C1 segment of cervical spinal cord (tissue), 14 donors: ENCODE measurements around the gene DTX4.
"Not testable (repeated sequence)": the region's sequence is repeated elsewhere in the genome, so short reads cannot be mapped to it uniquely, and the experiment has no call there.

ENCODE experiments used
- DNase-seq, 14 donors: peaks; one replicate each; lab custom pipeline; 2025; lab: John Stamatoyannopoulos, UW

Gene DTX4

GRCh38 chr11:59171508-59172322 is at the start of gene DTX4:
Gene DTX4 (plus strand): TSS chr11:59172132. CDS start chr11:59172596, 464 bp downstream.
- peak; percentile 35 to 92 (median 85) for DNase-seq

- DNase-seq = peak in 12 of 14 donors; percentile 5 to 75 (median 52)
Observed at GRCh38 chr11:59135648-59136461, 36.1 kb upstream of the DTX4 start.

- DNase-seq = not testable (repeated sequence)
Observed at GRCh38 chr11:59136551-59136950, 35.4 kb upstream of the DTX4 start.

GRCh38 chr11:59137190-59137589 is 34.7 kb upstream of the DTX4 start:
- DNase-seq = no peak

GRCh38 chr11:59138643-59139042 is 33.3 kb upstream of the DTX4 start:
- no peak for DNase-seq

- no peak for DNase-seq
Observed at GRCh38 chr11:59141191-59141590, 30.7 kb upstream of the DTX4 start.

- no peak for DNase-seq
Observed at GRCh38 chr11:59141673-59142460, 30.1 kb upstream of the DTX4 start.

- DNase-seq = peak; percentile 32 to 89 (median 59)
Observed at GRCh38 chr11:59142530-59143507, 29.1 kb upstream of the DTX4 start, which contains the start of gene FAM111A. Gene FAM111A (plus strand): TSS chr11:59142856. CDS start chr11:59148873, 6,017 bp downstream.

GRCh38 chr11:59144096-59144495 is 27.8 kb upstream of the DTX4 start:
- peak in 2 of 14 donors; percentile 6 to 21 for DNase-seq

- peak in 10 of 14 donors; percentile 6 to 50 (median 31) for DNase-seq
Observed at GRCh38 chr11:59144579-59145345, 27.2 kb upstream of the DTX4 start.

GRCh38 chr11:59145534-59145933 is 26.4 kb upstream of the DTX4 start:
- DNase-seq = no peak

- no peak for DNase-seq
Observed at GRCh38 chr11:59151761-59152160, 20.2 kb upstream of the DTX4 start.

GRCh38 chr11:59152312-59152951 is 19.5 kb upstream of the DTX4 start:
- DNase-seq = no peak

GRCh38 chr11:59154610-59155009 is 17.3 kb upstream of the DTX4 start:
- no peak for DNase-seq

- DNase-seq = no peak
Observed at GRCh38 chr11:59157433-59157832, 14.5 kb upstream of the DTX4 start.

- DNase-seq = peak in 8 of 14 donors; percentile 3 to 24 (median 18)
Observed at GRCh38 chr11:59158206-59159068, 13.5 kb upstream of the DTX4 start.

- no peak for DNase-seq
Observed at GRCh38 chr11:59164028-59164427, 7.9 kb upstream of the DTX4 start.
